22Rv1 (cell line): Measurements from ENCODE around the gene MIDN.
A peak's percentile ranks its signal among the peaks of the same experiment; 100 is the strongest.

Experiments
- H3K27ac ChIP-seq: fragments of 450-650 bp; 2 replicates; pipeline ENCODE4 v1.5.1; 2017
- ZFX ChIP-seq: fragments of 450-650 bp; IDR thresholded peaks from 2 replicates; pipeline ENCODE4 v1.6.1; 2017; ENCODE audit warnings: antibody characterized with exemption, borderline replicate concordance
- TF ChIP-seq, protein P1 (sequence below): fragments of 450-650 bp; IDR thresholded peaks from 2 replicates; pipeline ENCODE4 v1.5.1; 2017; ENCODE audit warnings: mild to moderate bottlenecking

The MIDN gene

DNA sequence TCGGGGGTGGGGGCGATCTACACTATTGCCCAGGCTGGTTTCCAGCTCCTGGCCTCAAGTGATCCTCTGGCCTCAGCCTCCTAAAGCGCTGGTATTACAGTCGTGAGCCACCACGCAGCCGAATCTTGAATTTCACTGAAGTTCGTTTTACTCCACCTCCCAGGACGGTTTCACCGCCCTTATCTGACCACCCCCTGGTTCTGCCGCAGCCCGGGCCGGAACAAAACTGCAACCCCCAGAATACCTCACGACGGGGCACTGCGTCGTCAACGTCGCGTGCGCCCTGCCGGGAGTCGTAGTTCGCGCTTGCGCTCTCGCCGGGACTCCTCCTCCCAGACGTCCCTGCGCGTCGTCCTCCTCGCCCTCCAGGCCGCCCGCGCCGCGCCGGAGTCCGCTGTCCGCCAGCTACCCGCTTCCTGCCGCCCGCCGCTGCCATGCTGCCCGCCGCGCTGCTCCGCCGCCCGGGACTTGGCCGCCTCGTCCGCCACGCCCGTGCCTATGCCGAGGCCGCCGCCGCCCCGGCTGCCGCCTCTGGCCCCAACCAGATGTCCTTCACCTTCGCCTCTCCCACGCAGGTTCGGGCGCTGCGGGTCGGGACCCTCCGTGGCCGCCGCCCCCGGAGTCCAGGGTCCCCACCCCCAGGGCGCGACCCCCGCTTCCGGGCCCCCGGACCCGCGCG lies 6.8 kb upstream of the MIDN start, which contains the start of gene ATP5F1D:
Gene ATP5F1D, plus strand, starts transcription at position 335 of the 679 bp plus-strand sequence. Its CDS starts 100 bp downstream, at position 435.
- TF ChIP-seq ZFX = no peak
- TF ChIP-seq, protein P1, sequence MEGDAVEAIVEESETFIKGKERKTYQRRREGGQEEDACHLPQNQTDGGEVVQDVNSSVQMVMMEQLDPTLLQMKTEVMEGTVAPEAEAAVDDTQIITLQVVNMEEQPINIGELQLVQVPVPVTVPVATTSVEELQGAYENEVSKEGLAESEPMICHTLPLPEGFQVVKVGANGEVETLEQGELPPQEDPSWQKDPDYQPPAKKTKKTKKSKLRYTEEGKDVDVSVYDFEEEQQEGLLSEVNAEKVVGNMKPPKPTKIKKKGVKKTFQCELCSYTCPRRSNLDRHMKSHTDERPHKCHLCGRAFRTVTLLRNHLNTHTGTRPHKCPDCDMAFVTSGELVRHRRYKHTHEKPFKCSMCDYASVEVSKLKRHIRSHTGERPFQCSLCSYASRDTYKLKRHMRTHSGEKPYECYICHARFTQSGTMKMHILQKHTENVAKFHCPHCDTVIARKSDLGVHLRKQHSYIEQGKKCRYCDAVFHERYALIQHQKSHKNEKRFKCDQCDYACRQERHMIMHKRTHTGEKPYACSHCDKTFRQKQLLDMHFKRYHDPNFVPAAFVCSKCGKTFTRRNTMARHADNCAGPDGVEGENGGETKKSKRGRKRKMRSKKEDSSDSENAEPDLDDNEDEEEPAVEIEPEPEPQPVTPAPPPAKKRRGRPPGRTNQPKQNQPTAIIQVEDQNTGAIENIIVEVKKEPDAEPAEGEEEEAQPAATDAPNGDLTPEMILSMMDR = no peak
- H3K27ac ChIP-seq = peak within 1 kb of the TSS; percentile 99

DNA sequence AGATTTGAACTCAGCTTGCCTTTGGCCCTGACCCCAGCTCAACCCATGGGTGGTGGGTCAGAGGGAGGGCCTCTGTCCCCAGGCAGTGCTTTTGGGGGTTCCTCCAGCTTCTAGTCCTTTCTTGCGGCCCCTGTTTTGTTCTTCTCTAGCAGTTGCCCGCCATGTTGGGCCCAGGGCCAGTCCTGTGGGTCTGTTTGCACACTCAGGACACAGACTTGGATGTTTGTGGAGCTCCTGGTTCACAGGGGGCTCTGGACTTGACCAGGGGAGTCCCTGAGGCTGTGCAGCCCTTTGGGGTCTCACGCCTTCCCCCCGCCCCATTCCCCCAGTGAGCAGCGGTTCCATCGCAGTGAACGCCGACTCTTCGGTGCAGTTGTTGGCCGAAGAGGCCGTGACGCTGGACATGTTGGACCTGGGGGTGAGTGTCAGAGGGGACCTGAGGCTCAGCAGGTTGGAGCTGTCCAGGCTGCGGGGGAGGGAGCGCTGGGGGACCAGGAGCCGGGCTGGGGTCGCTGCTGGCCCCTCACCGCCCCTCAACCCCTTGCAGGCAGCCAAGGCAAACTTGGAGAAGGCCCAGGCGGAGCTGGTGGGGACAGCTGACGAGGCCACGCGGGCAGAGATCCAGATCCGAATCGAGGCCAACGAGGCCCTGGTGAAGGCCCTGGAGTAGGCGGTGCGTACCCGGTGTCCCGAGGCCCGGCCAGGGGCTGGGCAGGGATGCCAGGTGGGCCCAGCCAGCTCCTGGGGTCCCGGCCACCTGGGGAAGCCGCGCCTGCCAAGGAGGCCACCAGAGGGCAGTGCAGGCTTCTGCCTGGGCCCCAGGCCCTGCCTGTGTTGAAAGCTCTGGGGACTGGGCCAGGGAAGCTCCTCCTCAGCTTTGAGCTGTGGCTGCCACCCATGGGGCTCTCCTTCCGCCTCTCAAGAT lies 4.4 kb upstream of the MIDN start:
- H3K27ac ChIP-seq = peak overlapping the region; percentile 99
- TF ChIP-seq, protein P1 = peak; percentile 96
- no peak for TF ChIP-seq ZFX

DNA sequence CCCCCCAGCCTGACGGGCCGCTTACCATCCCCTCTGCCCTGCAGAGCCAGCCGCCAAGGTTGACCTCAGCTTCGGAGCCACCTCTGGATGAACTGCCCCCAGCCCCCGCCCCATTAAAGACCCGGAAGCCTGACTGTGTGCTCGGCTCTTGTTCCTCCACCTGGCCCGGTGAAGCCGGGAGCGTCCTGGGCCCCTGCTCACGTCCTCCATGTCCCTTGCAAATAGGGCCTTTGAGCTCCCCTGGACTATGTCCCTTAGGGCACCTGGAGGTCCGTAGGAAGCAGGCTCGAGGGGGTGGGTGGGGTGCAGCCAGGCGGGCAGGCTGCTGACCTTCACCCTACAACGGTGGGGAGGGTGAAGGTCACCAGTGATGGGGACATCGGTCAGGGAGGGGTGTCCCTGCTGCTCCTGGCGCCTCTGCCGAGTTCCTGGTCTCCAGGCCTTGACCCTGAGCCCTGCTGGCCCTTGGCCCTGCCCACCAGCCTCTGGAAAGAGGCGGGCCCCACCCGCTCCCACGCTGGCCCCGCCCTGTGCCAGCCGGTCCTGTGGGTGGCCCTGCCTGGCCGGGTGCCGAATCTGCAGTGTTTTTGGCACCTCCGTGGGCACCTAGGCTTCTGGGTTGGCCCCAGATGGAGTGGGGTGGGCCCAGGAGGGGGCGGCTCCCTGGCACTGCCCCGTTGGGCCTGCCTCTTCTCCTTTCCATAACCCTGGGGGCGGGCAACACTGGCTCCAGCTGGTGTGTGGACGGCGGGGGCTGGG lies 3.5 kb upstream of the MIDN start:
- H3K27ac ChIP-seq = peak overlapping the region; percentile 99
- TF ChIP-seq, protein P1 = peak; percentile 65
- no peak for TF ChIP-seq ZFX

DNA sequence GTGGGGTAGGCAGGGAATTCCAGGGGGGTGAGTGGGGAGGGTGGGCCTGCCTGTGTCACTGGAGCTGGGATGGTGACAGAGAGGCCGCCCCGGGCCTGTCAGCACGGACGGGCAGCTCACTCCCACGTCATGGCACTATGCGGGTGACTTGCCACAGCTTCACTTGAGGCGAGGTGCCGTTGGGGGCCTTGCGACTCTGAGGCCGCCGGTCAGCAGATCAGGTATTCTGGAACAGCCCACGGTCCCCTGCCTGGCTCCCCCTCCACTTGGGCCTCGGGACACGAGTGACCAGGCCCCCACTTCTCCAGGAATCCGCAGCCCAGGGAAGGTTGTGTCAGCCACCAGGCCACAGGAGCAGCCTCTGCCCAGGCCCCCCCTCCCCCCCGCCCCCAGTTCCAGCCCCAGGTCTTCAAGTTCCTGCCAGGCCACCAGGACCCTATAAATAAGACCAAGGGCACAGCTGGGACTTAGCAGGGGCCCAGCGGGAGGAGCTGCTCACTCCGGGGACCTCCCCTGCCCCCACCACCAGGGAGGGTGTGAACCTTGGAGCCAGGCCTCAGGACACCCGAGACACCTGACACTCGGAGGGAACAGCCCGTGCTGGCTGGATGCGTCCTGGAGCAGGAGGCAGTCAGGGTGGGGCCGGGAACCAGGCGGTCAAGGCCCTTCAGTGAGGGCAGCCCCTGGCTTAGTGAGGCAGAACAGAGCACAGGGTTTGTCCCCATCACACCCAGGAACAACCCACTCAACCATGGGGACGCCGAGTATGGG lies 2.7 kb upstream of the MIDN start:
- TF ChIP-seq, protein P1 = no peak
- no peak for TF ChIP-seq ZFX
- peak overlapping the region; percentile 99 for H3K27ac ChIP-seq

DNA sequence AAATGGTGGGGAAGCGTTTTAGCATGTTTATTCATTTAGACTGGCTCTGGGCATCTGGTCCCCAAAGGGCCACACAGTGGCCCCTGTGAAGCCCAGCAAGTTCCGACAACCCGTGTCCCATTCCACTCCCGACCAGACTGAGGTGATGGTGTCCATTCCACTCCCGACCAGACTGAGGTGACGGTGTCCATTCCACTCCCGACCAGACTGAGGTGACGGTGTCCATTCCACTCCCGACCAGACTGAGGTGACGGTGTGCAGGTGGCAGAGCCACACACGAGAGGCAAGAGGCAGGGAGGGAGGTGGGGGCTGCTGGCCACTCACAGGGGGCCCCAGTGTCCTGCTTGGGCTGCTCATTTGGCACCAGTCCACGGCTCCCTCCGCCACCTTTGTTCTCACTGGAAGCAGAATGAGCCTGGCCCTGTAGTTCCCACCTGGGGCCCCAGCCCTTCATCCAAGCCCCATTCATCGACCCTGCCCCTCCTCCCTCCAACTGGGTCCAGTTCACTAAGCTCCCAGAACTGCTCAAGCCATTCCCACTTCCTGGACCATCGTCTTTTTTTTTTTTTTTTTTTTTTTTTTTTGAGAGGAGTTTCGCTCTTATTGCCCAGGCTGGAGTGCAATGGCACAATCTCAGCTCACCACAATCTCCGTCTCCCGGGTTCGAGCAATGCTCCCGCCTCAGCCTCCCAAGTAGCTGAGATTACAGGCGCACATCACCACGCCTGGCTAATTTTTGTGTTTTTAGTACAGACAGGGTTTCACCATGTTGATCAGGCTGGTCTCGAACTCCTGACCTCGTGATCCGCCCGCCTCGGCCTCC lies 1.9 kb upstream of the MIDN start:
- TF ChIP-seq, protein P1 = peak; percentile 24; the same call in 1 of the 2 replicates
- peak overlapping the region; percentile 99 for H3K27ac ChIP-seq

DNA sequence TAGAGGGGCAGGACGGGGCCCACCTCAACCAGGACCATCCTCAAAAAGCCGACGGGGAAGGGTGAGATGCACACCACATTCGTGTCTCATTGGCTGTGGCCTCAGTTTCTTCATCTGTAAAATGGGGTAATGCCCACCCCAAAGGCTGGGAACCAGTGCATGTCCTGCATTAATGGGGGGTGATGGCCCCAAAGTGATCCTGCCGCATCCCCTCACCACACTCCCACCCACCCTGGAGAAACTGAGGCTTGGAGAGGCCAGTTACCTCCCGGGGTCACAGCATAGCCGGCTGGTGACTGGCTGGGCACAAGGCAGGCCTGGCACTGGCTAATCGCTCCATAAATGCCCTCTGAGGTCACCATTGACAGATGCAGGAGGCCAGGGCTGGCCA lies 640 bp upstream of the MIDN start:
- H3K27ac ChIP-seq = peak overlapping the region; percentile 99
- TF ChIP-seq ZFX = no peak
- TF ChIP-seq, protein P1 = no peak
